ENCODE results near the gene KIF12. TPM values are rescaled to one million over a fixed set of nuclear protein-coding genes. Genes with fewer than 3 reads are reported as not detected.

KIF12 gene
- total and polyA plus RNA-seq, 2 donors (not counting 3 experiments of a cell fraction or from before 2014, with no cell fraction given) = 0.46 to 0.97 TPM

DNA sequence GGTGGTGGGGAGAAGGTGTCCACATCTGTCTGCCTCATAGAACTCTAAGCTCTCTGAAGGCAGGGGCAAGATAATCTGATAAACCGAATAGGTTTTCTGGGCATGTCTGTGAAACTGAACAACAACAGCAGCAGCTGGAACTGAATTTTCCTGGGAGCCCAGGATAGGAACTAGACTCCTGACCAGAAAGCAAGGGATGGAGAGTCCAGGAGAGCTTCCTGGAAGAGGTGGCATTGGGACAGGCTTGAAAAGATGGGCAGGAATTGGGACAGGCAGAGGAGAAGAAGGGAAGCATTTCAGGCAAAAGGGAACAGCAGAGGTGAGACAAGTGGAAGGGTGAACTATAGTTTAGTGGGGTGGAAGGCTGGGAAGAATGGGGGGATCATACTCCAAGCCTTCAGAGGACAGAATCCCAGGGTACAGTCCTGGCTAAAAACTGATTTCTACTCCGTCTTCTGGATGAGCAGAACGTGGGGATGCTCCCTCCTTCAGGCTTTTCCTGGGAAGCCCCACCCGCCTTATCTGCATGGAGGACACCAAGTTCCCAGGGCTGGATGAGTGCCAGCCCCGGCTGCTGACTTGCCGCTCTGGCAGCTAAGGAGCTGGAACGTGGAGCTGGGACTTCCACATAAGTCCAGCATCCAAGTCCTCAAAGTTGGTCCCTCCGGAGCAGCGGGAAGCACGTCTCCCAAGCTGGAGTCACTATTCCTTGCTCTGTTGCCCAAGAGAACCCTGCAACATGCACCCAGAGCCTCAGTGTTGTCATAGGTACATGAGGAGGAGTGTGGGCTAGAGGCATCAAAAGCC is 13.9 kb upstream of the KIF12 start:
- Histone ChIP-seq H3K9me1 (replicated peaks; ENCODE audit: control insufficient read depth, extremely low read depth, insufficient read depth, low read length) (no peaks in the 10 kb centered on the region), H3K4me1 (ENCODE audit: control insufficient read depth, extremely low read depth, insufficient read depth, low read length) (no peaks in the 10 kb centered on the region), H3K27me3 (ENCODE audit: control insufficient read depth in 2 of 2, insufficient read depth in 2 of 2, low read length in 2 of 2) (peaks cover 25 to 31% of the 10 kb centered on the region in 2 experiments), H4K20me1 (replicated peaks; ENCODE audit: control insufficient read depth, extremely low read depth, insufficient read depth, low read length) (no peaks in the 10 kb centered on the region), H3K36me3 (ENCODE audit: control insufficient read depth in 2 of 2, extremely low read depth in 1 of 2, insufficient read depth in 2 of 2, low read length in 2 of 2) (no peaks in the 10 kb centered on the region), H3K27ac (ENCODE audit: insufficient read depth, low read depth, low read length) (no peak overlapping the region), H2AFZ (ENCODE audit: low read depth, low read length) (no peak overlapping the region), H3K9ac (replicated peaks; ENCODE audit: extremely low read depth, insufficient read depth, low read length) (no peak overlapping the region), H3K79me2 (ENCODE audit: control insufficient read depth, insufficient read depth, low read length) (no peaks in the 10 kb centered on the region), H3K4me3 (replicated peaks in 1 of 3; ENCODE audit: insufficient read depth in 1 of 3, low read depth in 1 of 3, low read length in 3 of 3) (no peak overlapping the region), H3K9me3 (replicated peaks; ENCODE audit: control insufficient read depth, insufficient read depth, low read length) (no peaks in the 10 kb centered on the region), H3K4me2 (ENCODE audit: insufficient read depth, low read length) (no peak overlapping the region)
- ChIA-PET CTCF (interaction anchor here (1.6 to 2.6 kb wide), 3 partner anchors 13 to 178 kb away, joined by 3 to 15 read pairs (median 9); no protein-coding TSS in a partner anchor), POLR2A (no interaction called here)
- DNase-seq (ENCODE audit: low read depth, low spot score) (no peak), FAIRE-seq (no peak)
- BruUV-seq (replicated peaks) = no TSS peak
- TF ChIP-seq MYC (IDR thresholded peaks at IDR 0.05; ENCODE audit: low read depth, low read length) (no peak), EZH2 (IDR thresholded peaks at IDR 0.05; ENCODE audit: borderline replicate concordance, low read depth, low read length, severe bottlenecking) (peak; percentile 45)
- intact Hi-C loops (cut with micrococcal nuclease) (no loop called here), dilution Hi-C loops (cut with MboI; ENCODE audit: extremely low pct_ligation_motif_present, low sequenced_read_pairs) (no loop called here)

DNA sequence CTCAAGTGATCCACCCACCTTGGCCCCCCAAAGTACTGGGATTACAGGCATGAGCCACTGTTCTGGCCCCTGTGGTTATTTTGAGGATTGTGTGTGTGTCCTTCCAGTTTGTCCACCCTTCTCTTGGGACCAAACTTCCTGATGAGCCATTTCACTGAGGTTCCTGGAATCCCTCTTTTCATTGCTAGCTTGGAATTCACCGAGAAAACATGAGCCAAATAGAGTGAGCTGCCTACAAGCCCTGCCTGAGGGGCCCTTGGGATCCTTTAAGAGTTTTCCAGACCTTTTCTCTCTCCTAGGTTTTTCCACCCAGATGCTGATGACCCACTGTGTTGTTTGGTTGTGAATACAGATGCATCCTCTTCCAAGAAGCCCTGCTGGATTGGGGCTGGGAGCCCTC is 13.2 kb upstream of the KIF12 start:
- Histone ChIP-seq H3K9me3 (replicated peaks; ENCODE audit: control insufficient read depth, insufficient read depth, low read length) (no peaks in the 10 kb centered on the region), H3K9me1 (replicated peaks; ENCODE audit: control insufficient read depth, extremely low read depth, insufficient read depth, low read length) (no peaks in the 10 kb centered on the region), H3K4me2 (ENCODE audit: insufficient read depth, low read length) (no peak overlapping the region), H3K27ac (ENCODE audit: insufficient read depth, low read depth, low read length) (no peak overlapping the region), H3K9ac (replicated peaks; ENCODE audit: extremely low read depth, insufficient read depth, low read length) (no peak overlapping the region), H3K4me3 (replicated peaks in 1 of 3; ENCODE audit: insufficient read depth in 1 of 3, low read depth in 1 of 3, low read length in 3 of 3) (no peak overlapping the region), H2AFZ (ENCODE audit: low read depth, low read length) (no peak overlapping the region), H3K79me2 (ENCODE audit: control insufficient read depth, insufficient read depth, low read length) (no peaks in the 10 kb centered on the region), H4K20me1 (replicated peaks; ENCODE audit: control insufficient read depth, extremely low read depth, insufficient read depth, low read length) (no peaks in the 10 kb centered on the region), H3K36me3 (ENCODE audit: control insufficient read depth in 2 of 2, extremely low read depth in 1 of 2, insufficient read depth in 2 of 2, low read length in 2 of 2) (no peaks in the 10 kb centered on the region), H3K27me3 (ENCODE audit: control insufficient read depth in 2 of 2, insufficient read depth in 2 of 2, low read length in 2 of 2) (peaks cover 24 to 25% of the 10 kb centered on the region in 2 experiments), H3K4me1 (ENCODE audit: control insufficient read depth, extremely low read depth, insufficient read depth, low read length) (no peaks in the 10 kb centered on the region)
- ChIA-PET CTCF (interaction anchor here (1.6 to 2.6 kb wide), 3 partner anchors 14 to 179 kb away, joined by 3 to 15 read pairs (median 9); no protein-coding TSS in a partner anchor), POLR2A (no interaction called here)
- TF ChIP-seq MYC (IDR thresholded peaks at IDR 0.05; ENCODE audit: low read depth, low read length) = no peak
- no peak for TF ChIP-seq JUN (IDR thresholded peaks at IDR 0.05; ENCODE audit: borderline replicate concordance, insufficient read depth, insufficient read length, low read depth)
- dilution Hi-C loops (cut with MboI; ENCODE audit: extremely low pct_ligation_motif_present, low sequenced_read_pairs) (no loop called here), intact Hi-C loops (cut with micrococcal nuclease) (no loop called here)
- no peak for DNase-seq (ENCODE audit: low read depth, low spot score)
- FAIRE-seq = no peak
- BruUV-seq (replicated peaks) = no TSS peak
